GM12878 (cell line): Measurements from ENCODE around the gene TRANK1.

Experiments used
- CTCF ChIP-seq, 3 experiments: IDR thresholded peaks in 2 of 3; conservative IDR thresholded peaks in 1 of 3; 2 replicates each; pipeline ENCODE4 v1.5.1; 2011; ENCODE audit warnings: low read depth in 3 of 3, low read length in 3 of 3, mild to moderate bottlenecking in 3 of 3, control low read depth in 2 of 3, moderate library complexity in 2 of 3, inconsistent platforms in 1 of 3, mixed read lengths in 1 of 3; ENCODE audit not compliant: control insufficient read depth in 2 of 3, insufficient read depth in 1 of 3; ENCODE audit errors: extremely low read depth in 1 of 3
- TCF7 ChIP-seq: IDR thresholded peaks from 2 replicates; pipeline ENCODE4 v1.6.1; 2014; ENCODE audit warnings: antibody characterized with exemption, borderline replicate concordance

DNA sequence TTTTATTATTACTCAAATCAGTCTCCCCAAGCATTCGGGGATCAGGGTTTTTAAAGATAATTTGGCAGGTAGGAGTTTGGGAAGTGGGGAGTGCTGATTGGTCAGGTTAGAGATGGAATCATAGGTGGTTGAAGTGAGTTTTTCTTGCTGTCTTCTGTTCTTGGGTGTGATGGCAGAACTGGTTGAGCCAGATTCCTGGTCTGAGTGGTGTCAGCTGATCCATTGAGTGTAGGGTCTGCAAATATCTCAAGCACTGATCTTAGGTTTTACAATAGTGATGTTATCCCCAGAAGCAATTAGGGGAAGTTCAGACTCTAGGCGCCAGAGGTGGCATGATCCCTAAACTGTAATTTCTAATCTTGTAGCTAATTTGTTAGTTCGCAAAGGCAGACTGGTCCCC lies 20.6 kb upstream of the TRANK1 start:
- TF ChIP-seq CTCF (IDR thresholded peaks at IDR 0.05 in 2 of 3, conservative IDR thresholded peaks at IDR 0.05 in 1 of 3; ENCODE audit: control insufficient read depth in 2 of 3, extremely low read depth in 1 of 3, insufficient read depth in 1 of 3, low read depth in 3 of 3, low read length in 3 of 3) (no peak), TCF7 (no peak)
